GM21423 (cell line): Measurements from ENCODE around the gene KBTBD6.
A peak's percentile ranks its signal among the peaks of the same experiment; 100 is the strongest.
"Not testable (repeated sequence)": the region's sequence is repeated elsewhere in the genome, so short reads cannot be mapped to it uniquely, and the experiment has no call there.

Experiments
- ATAC-seq: cut with Tn5 transposase; IDR thresholded peaks from one replicate; pipeline ENCODE4 v1.9.1; 2021; ENCODE audit warnings: mild to moderate bottlenecking, moderate library complexity; ENCODE audit not compliant: unreplicated experiment

KBTBD6 gene

DNA sequence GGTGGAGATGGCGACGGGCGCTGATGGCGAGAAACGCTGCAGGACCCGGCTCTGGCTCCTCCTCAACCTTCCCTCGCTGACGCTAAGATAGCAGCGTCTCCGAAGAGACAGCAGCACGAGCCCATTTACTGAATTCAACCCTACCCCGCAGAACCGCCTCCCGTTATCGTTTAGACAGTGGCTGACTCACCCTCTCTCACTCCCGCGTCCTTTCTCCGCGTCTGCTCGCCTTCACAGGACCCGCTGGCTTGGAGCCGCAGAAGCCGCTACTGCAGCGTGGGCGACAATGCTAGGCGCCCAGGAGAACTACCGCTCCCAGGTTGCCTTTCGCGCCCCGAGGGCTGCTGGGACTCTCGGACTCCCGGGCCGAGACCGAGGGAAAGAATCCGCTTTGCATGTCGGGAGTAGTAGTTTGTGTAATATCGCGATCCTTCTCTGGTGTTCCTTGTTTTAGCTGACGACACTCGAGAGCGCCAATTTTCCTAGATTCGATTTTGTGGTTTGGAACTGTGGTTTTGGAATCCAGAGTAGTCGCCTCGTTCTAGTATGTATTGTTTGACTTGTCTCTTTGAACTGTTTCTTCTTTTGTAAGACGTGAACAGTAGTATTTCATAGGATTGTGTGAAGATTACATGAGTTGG lies at the start of gene KBTBD6:
Gene KBTBD6, minus strand, starts transcription at position 291 of the 641 bp plus-strand sequence. CDS start 291 bp downstream, outside the sequence.
- peak; percentile 96 for ATAC-seq

DNA sequence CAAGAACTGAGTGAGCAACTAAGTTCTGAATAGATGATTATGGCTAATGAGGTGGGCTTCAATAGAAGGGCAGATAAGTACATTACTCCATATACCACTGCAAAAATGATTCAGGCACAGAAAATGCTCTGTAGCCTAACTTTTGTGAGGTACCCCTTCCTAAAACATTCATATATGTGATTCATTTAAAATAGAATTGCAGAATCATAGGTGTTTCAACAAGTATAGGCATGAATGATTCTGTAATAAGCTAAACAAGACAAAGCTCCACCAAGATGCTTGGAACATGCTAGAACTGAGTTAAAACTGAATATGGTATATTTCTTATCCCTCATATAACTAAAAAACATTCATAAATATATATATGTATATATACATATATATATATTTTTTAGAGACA lies 49.6 kb upstream of the KBTBD6 start:
- no peak for ATAC-seq

- ATAC-seq = no peak
Observed at GRCh38 chr13:41179593-41180250, 47.1 kb upstream of the KBTBD6 start.

- ATAC-seq = no peak
Observed at GRCh38 chr13:41178040-41178439, 45.4 kb upstream of the KBTBD6 start.

DNA sequence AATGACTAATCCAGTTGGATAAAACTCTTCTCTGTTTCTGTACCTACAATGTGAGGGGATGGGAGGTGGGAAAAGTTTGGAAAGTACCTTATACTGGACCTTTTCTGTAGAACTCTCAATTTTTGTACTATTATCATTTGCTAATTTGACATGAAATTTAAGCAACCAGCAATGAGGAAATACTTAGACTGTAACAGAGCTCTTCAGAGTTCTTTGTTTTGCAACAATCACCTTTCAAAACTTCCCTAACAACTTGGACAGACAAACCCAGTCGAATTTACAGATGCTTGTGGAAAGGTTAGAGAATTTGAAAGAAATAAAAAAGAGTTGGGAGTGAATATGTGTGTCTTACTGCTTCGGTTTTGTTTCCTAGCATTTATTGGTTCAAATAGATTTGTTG lies 45.0 kb upstream of the KBTBD6 start:
- ATAC-seq = no peak

GRCh38 chr13:41175576-41175975 lies 43.0 kb upstream of the KBTBD6 start:
- ATAC-seq = not testable (repeated sequence)

DNA sequence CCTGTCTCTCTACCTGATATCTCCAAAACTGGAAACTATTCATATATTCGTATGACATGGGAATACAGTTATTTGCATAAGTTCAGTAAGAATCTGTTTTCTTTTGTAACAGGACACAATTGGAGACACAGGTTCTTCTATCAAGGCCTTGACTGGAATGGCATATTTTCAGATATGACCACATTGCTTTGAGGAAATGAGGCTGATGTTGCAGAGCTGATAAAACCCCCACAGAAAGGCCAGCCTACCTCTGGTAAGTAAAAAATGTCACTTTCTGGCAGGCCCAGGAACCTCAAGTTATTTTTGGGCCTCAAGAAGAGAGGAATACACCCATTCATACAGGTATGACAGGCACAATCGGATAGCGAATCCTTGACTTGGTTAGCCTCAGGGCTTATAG lies 29.5 kb upstream of the KBTBD6 start:
- ATAC-seq = no peak

DNA sequence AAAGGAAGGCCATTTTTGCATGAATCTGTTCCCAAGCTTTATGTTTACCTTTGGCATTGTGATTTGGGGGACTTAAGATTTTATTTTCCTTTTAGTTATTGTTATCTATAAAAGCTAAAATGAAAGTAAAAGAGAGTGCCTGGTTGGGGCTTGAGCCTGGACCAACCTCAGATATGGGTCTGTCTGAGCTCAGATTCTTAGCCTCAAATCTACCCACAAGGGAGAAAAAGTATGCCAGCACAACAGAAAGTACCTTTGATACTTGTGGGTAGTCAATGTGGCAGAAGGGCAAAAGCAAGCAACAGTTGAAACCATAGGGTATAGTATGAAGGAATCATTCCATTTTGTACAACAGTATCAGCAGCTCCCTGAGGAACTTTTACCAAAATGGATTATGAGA lies 26.6 kb upstream of the KBTBD6 start:
- ATAC-seq = no peak

GRCh38 chr13:41157048-41157717 lies 24.6 kb upstream of the KBTBD6 start:
- no peak for ATAC-seq

DNA sequence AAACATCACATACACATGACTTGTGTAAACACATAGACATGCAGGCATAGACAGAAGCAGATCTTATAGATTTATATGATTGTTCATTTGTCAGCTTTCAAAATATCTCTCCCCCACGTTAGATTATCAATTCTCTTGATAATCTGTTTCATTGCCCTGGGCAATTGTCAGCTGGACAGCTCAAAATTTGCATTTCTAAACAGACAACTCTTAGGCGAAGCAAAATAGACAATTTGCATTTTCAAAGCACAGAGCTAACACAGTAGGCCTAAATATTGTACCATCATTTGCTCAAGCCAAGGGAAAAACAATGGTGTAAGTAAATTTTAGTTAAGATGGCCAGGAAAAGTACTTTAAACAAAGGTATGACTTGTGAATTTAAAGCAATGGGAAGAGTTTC lies 24.0 kb upstream of the KBTBD6 start:
- ATAC-seq = no peak

DNA sequence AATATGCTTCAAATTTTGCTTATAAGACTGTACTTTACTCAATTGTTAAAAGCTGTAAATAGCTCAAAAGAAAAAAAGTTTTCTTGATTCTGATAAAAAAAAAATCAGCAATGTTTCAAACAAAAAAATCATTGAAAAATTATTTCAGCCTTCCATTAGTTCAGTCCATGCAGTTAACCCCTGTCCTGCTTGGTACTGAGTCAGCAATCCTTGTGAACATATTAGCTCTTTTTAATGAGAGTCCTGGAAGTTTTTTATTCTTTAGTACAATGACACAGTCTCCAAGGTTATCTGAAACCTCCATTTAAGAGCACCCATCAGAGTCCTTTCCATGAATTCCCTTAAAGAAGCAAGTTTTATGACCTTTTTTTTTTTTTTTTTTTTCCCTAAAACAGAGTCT lies 21.4 kb upstream of the KBTBD6 start:
- no peak for ATAC-seq

DNA sequence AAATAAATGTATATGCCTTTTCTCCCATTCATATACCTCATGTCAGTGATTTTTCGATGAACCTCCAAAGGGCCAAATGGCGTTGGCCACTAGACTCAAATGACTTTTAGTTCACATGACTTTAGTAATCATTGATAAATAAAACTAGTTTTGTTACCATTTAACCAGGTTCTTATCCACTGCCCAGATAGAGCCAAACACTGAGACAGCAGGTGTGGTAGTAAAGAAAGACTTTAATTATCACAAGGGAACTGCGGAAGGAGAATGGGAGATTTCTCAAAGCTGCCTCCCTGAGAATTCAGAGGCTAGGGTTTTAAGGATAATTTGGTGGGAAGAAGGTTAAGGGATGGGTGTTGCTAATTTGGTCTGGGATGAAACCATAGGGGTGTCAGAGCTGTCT lies 19.4 kb upstream of the KBTBD6 start:
- ATAC-seq = no peak

- ATAC-seq = no peak
Observed at GRCh38 chr13:41150058-41150457, 17.5 kb upstream of the KBTBD6 start.

GRCh38 chr13:41148419-41149283 lies 16.0 kb upstream of the KBTBD6 start:
- no peak for ATAC-seq

GRCh38 chr13:41145136-41145908 lies 12.7 kb upstream of the KBTBD6 start:
- ATAC-seq = no peak

GRCh38 chr13:41144576-41144975 lies 12.0 kb upstream of the KBTBD6 start:
- no peak for ATAC-seq

DNA sequence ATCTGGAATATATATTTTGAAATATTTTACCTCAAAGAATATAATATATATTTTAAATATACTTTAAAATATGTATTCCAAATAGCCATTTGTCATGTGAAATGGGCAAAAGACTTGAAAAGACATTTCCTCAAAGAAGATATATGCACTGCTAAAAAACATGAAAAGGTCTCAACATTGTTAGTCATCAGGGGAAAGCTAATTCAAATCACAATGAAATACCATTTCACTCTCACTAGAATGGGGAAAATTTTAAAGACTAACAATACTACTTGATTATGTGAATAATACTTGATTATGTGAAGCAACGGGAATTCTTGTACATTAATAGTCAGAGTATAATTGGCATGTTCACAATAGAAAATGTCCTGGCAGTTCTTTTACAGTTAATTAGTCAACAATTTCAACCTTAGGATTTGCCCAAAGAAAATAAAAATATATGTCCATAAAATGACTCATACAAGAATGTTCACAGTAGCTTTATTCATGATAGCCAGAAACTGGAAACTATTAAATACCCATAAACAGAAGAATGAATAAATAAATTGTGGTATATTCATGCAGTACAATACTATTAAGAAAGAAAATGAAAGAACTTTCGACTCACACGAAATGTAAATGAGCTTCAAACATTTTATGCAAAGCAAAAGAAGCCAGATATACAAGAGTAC lies 6.8 kb upstream of the KBTBD6 start:
- ATAC-seq = no peak

DNA sequence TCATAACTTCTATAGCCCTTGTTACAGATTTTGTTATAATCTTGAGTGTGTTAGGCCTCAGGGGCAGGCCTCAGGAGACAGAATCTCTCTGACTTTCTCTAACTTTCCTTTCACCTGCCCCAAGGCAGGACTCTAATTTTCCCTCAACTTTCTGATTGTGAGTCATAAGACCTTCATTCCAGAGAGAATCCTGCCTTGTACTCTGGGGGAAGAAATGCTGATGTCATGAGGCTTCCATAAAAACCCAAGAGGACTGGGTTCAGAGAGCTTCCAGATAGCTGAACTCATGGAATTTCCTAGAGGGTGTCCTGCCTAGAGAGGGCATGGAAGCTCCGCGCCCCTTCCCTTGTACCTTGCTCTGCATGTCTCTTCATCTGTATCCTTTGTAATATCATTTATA lies 5.3 kb upstream of the KBTBD6 start:
- no peak for ATAC-seq

DNA sequence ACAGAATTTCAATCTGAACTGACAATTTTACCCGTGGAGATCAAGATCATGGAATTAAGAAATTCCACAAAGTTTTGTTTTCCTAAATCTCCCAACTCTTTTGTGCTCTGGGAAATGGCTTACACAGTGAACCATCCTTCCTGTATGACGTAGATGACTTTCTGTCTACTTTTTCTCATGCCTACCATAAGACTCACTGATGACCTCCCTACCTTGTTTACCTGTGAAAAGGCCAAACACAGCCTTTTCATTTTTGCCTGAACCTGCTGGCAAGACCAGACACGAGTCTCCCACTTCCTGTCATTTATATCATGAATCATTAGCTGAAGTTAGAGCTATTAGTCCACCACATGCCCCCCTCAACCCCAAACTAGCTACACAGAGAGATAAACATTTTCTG lies 4.6 kb upstream of the KBTBD6 start:
- ATAC-seq = no peak
